Measurements from ENCODE around the gene ANO6.

DNA sequence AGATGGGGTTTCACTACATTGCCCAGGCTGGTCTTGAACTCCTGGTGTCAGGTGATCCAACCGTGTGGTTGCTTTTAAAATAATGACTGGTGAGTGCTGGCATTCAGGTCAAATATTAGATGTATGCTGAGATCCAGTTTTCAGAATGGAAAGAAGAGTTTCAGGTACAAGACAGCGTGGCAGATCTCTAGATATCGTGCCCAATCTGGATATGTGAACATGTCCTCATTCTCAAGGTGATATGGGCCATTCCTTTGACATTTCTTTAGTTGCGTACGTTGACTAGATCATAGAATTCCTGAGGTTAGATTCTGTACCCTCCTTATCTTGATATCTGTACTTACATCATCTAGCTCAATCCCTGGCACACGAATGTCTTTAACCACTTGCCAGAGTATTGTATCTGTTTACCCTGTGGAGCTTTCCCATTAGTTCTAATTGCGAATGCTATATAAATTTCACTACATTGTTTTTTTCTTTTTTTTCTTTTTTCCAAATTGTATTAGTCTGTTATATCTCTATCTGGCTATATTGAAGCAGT is 80.2 kb downstream of the ANO6 start:
- TF ChIP-seq, protein P1, sequence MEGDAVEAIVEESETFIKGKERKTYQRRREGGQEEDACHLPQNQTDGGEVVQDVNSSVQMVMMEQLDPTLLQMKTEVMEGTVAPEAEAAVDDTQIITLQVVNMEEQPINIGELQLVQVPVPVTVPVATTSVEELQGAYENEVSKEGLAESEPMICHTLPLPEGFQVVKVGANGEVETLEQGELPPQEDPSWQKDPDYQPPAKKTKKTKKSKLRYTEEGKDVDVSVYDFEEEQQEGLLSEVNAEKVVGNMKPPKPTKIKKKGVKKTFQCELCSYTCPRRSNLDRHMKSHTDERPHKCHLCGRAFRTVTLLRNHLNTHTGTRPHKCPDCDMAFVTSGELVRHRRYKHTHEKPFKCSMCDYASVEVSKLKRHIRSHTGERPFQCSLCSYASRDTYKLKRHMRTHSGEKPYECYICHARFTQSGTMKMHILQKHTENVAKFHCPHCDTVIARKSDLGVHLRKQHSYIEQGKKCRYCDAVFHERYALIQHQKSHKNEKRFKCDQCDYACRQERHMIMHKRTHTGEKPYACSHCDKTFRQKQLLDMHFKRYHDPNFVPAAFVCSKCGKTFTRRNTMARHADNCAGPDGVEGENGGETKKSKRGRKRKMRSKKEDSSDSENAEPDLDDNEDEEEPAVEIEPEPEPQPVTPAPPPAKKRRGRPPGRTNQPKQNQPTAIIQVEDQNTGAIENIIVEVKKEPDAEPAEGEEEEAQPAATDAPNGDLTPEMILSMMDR (conservative IDR thresholded peaks at IDR 0.05) = no peak
- TF ChIP-seq EZH2 (IDR thresholded peaks at IDR 0.05; ENCODE audit: low read depth) = no peak
